Stimulated activated CD8-positive, alpha-beta memory T cell treated with anti-CD3 and anti-CD28 coated beads, Interleukin-15, amount 100 ng/mL, for 1 hour (primary cell): Measurements from ENCODE around the gene SCAMP4.

Experiments used
- DNase-seq: peaks from one replicate; pipeline ENCODE4 v3.0.0-alpha.2; 2020; ENCODE audit warnings: low read depth

Gene SCAMP4

GRCh38 chr19:1912760-1913505 lies 7.7 kb downstream of the SCAMP4 start:
- no peak for DNase-seq

- no peak for DNase-seq
Measured at GRCh38 chr19:1913781-1914577, 8.8 kb downstream of the SCAMP4 start.

GRCh38 chr19:1914826-1915341 lies 9.7 kb downstream of the SCAMP4 start:
- DNase-seq, result no peak

GRCh38 chr19:1917146-1917545 lies 11.9 kb downstream of the SCAMP4 start:
- no peak for DNase-seq

GRCh38 chr19:1917926-1918325 lies 12.7 kb downstream of the SCAMP4 start:
- DNase-seq, result no peak

- DNase-seq, result no peak
Measured at GRCh38 chr19:1918975-1919374, 13.8 kb downstream of the SCAMP4 start.

GRCh38 chr19:1920644-1921043 lies 15.4 kb downstream of the SCAMP4 start:
- DNase-seq, result no peak

- no peak for DNase-seq
Measured at GRCh38 chr19:1921326-1921725, 16.1 kb downstream of the SCAMP4 start.

- no peak for DNase-seq
Measured at GRCh38 chr19:1921825-1922224, 16.6 kb downstream of the SCAMP4 start.

- DNase-seq, result no peak
Measured at GRCh38 chr19:1922803-1923202, 17.6 kb downstream of the SCAMP4 start.

- no peak for DNase-seq
Measured at GRCh38 chr19:1923319-1923718, 18.1 kb downstream of the SCAMP4 start.

- no peak for DNase-seq
Measured at GRCh38 chr19:1924320-1924961, 19.2 kb downstream of the SCAMP4 start.

- no peak for DNase-seq
Measured at GRCh38 chr19:1925544-1925943, 20.3 kb downstream of the SCAMP4 start.

GRCh38 chr19:1929021-1929742 lies 24.0 kb downstream of the SCAMP4 start:
- peak; percentile 62 for DNase-seq

- no peak for DNase-seq
Measured at GRCh38 chr19:1931445-1931844, 26.2 kb downstream of the SCAMP4 start.

GRCh38 chr19:1932395-1932794 lies 27.2 kb downstream of the SCAMP4 start:
- no peak for DNase-seq

- no peak for DNase-seq
Measured at GRCh38 chr19:1933244-1933643, 28.0 kb downstream of the SCAMP4 start.

- no peak for DNase-seq
Measured at GRCh38 chr19:1933942-1934341, 28.7 kb downstream of the SCAMP4 start.

- no peak for DNase-seq
Measured at GRCh38 chr19:1935484-1936208, 30.4 kb downstream of the SCAMP4 start.

- DNase-seq, result no peak
Measured at GRCh38 chr19:1936430-1936829, 31.2 kb downstream of the SCAMP4 start.

- DNase-seq, result no peak
Measured at GRCh38 chr19:1936916-1937610, 31.9 kb downstream of the SCAMP4 start.
